ENCODE data around the gene CHD2. TPM values are rescaled to one million over a fixed set of nuclear protein-coding genes. Genes with fewer than 3 reads are reported as not detected.

The CHD2 gene
- polyA plus RNA-seq, 2 of the 4 experiments (the other 2 are of a cell fraction): 29.5 to 68.2 TPM

DNA sequence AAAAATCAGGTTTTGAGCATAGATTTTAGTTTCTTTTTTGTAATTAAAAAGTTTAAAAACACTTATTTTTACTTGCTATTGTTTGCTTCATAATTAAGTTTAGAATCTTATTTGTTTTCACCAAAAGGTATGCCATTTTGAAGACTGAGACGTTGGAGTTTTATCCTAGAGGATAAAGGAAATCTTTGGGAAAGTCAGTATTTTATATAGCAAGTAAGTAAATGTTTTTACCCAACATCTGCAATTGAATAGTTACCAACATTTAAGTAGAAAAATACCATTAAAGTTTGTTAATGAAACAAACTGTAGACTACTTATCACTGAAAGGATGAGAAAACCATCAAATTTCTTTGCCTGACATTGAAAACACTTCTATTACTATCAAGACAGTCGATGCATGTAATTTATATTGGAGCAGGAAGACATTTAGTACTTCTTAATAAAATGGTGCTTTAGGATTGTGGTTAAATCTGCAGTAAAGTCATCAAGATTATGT is 14.0 kb upstream of the CHD2 start:
- H3K27ac ChIP-seq: peak overlapping the region in 1 of 2 experiments; percentile 98; a peak in 1 of 6 replicates
- FAIRE-seq (peak; percentile 36), DNase-seq (ENCODE audit: low read depth in 1 of 2, low spot score in 1 of 2) (no peak), ATAC-seq (no peak)
- CTCF ChIA-PET: interaction anchor here (0.7 to 17.1 kb wide), 6 partner anchors 14 to 1352 kb away, joined by 3 to 168 read pairs (median 4); partner anchors contain the start of gene CHD2
- 2% methylated on average over 2 of the region's 2 CpGs for WGBS (ENCODE audit: missing lambda C conversion rate)
- TF ChIP-seq HOXA7 (CRISPR knock-in tag; IDR thresholded peaks at IDR 0.05) (0 out of 2 replicates have a peak, but pooled peaks have one; percentile 30), SREBF2 (IDR thresholded peaks at IDR 0.05) (no peak)
- H3K9me3 ChIP-seq: no peaks in the 10 kb centered on the region
- peaks cover 46% of the 10 kb centered on the region for H3K4me1 ChIP-seq
- peak overlapping the region; percentile 69 for H3K4me2 ChIP-seq
- POLR2A ChIA-PET: interaction anchor here (0.9 to 10.4 kb wide), 6 partner anchors 14 to 75 kb away, joined by 3 to 374 read pairs (median 149); partner anchors contain the start of gene CHD2
- H3K4me3 ChIP-seq: peak overlapping the region; percentile 85

DNA sequence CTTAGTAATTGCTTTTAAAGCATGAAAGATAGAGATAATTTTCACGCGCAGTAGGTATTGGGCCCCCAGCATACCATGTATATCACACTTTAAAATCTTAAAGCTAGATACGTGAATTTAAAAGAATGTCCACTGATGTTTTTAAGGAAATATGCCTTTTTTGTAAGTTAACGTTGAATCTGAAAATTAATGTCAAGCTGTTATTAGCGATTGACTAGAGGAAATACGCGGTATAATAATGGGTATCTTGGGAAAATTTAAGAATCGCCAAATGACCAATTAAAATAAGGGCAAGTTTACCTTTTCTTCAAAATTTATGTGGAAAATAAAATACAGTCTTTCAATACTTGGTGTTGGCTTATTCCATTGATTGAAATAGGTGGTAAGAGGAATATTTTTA is 13.3 kb upstream of the CHD2 start:
- peak overlapping the region in 1 of 2 experiments; percentile 98; a peak in 4 of 6 replicates for H3K27ac ChIP-seq
- no peak for ATAC-seq
- POLR2A ChIA-PET: interaction anchor here (0.9 to 2.2 kb wide), 4 partner anchors 14 to 75 kb away, joined by 3 to 6 read pairs (median 4); partner anchors contain the start of gene CHD2
- no peak for TF ChIP-seq JUNB (IDR thresholded peaks at IDR 0.05)
- TF ChIP-seq, protein P1, sequence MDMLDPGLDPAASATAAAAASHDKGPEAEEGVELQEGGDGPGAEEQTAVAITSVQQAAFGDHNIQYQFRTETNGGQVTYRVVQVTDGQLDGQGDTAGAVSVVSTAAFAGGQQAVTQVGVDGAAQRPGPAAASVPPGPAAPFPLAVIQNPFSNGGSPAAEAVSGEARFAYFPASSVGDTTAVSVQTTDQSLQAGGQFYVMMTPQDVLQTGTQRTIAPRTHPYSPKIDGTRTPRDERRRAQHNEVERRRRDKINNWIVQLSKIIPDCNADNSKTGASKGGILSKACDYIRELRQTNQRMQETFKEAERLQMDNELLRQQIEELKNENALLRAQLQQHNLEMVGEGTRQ (IDR thresholded peaks at IDR 0.05): no peak
- 0 out of 2 replicates have a peak, but pooled peaks have one; percentile 35 for TF ChIP-seq RARB (CRISPR knock-in tag; IDR thresholded peaks at IDR 0.05)
- TF ChIP-seq EHMT2 (IDR thresholded peaks at IDR 0.05; ENCODE audit: low read depth): no peak
- TF ChIP-seq GATA3 (IDR thresholded peaks at IDR 0.05; ENCODE audit: borderline replicate concordance): no peak
- no peak for TF ChIP-seq HOXB5 (CRISPR knock-in tag; IDR thresholded peaks at IDR 0.05)
- peak; percentile 71; the same call in 1 of the 2 replicates for TF ChIP-seq HOXA7 (CRISPR knock-in tag; IDR thresholded peaks at IDR 0.05)
- no peak for TF ChIP-seq SMC3 (IDR thresholded peaks at IDR 0.05)
- TF ChIP-seq, protein P2, sequence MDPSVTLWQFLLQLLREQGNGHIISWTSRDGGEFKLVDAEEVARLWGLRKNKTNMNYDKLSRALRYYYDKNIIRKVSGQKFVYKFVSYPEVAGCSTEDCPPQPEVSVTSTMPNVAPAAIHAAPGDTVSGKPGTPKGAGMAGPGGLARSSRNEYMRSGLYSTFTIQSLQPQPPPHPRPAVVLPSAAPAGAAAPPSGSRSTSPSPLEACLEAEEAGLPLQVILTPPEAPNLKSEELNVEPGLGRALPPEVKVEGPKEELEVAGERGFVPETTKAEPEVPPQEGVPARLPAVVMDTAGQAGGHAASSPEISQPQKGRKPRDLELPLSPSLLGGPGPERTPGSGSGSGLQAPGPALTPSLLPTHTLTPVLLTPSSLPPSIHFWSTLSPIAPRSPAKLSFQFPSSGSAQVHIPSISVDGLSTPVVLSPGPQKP (IDR thresholded peaks at IDR 0.05; ENCODE audit: low read depth, low read length): no peak
- TF ChIP-seq, protein P3, sequence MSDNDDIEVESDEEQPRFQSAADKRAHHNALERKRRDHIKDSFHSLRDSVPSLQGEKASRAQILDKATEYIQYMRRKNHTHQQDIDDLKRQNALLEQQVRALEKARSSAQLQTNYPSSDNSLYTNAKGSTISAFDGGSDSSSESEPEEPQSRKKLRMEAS (IDR thresholded peaks at IDR 0.05): no peak
- TF ChIP-seq MAFK (IDR thresholded peaks at IDR 0.05; ENCODE audit: partially characterized antibody): no peak
- no peak for TF ChIP-seq JUN (IDR thresholded peaks at IDR 0.05)
- no peak for TF ChIP-seq MYC (IDR thresholded peaks at IDR 0.05; ENCODE audit: borderline replicate concordance, low read length)
- TF ChIP-seq, protein P4, sequence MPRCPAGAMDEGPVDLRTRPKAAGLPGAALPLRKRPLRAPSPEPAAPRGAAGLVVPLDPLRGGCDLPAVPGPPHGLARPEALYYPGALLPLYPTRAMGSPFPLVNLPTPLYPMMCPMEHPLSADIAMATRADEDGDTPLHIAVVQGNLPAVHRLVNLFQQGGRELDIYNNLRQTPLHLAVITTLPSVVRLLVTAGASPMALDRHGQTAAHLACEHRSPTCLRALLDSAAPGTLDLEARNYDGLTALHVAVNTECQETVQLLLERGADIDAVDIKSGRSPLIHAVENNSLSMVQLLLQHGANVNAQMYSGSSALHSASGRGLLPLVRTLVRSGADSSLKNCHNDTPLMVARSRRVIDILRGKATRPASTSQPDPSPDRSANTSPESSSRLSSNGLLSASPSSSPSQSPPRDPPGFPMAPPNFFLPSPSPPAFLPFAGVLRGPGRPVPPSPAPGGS (IDR thresholded peaks at IDR 0.05): no peak
- TF ChIP-seq, protein P5, sequence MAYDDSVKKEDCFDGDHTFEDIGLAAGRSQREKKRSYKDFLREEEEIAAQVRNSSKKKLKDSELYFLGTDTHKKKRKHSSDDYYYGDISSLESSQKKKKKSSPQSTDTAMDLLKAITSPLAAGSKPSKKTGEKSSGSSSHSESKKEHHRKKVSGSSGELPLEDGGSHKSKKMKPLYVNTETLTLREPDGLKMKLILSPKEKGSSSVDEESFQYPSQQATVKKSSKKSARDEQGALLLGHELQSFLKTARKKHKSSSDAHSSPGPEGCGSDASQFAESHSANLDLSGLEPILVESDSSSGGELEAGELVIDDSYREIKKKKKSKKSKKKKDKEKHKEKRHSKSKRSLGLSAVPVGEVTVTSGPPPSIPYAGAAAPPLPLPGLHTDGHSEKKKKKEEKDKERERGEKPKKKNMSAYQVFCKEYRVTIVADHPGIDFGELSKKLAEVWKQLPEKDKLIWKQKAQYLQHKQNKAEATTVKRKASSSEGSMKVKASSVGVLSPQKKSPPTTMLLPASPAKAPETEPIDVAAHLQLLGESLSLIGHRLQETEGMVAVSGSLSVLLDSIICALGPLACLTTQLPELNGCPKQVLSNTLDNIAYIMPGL (CRISPR knock-in tag; IDR thresholded peaks at IDR 0.05; ENCODE audit: borderline replicate concordance): no peak; the same call in 1 of the 2 replicates
- TF ChIP-seq, protein P6, sequence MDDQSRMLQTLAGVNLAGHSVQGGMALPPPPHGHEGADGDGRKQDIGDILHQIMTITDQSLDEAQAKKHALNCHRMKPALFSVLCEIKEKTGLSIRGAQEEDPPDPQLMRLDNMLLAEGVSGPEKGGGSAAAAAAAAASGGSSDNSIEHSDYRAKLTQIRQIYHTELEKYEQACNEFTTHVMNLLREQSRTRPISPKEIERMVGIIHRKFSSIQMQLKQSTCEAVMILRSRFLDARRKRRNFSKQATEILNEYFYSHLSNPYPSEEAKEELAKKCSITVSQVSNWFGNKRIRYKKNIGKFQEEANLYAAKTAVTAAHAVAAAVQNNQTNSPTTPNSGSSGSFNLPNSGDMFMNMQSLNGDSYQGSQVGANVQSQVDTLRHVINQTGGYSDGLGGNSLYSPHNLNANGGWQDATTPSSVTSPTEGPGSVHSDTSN (IDR thresholded peaks at IDR 0.05): no peak
- TF ChIP-seq KDM1A (IDR thresholded peaks at IDR 0.05; ENCODE audit: low read depth): no peak
- TF ChIP-seq POLR2AphosphoS2 (conservative IDR thresholded peaks at IDR 0.05; ENCODE audit: low read length): no peak
- no peak for TF ChIP-seq CEBPB (IDR thresholded peaks at IDR 0.05)
- peak; percentile 37; the same call in 1 of the 2 replicates for TF ChIP-seq FOSB (CRISPR knock-in tag; IDR thresholded peaks at IDR 0.05)
- TF ChIP-seq ESRRA (IDR thresholded peaks at IDR 0.05; ENCODE audit: borderline replicate concordance, low read length): no peak
- TF ChIP-seq, protein P7, sequence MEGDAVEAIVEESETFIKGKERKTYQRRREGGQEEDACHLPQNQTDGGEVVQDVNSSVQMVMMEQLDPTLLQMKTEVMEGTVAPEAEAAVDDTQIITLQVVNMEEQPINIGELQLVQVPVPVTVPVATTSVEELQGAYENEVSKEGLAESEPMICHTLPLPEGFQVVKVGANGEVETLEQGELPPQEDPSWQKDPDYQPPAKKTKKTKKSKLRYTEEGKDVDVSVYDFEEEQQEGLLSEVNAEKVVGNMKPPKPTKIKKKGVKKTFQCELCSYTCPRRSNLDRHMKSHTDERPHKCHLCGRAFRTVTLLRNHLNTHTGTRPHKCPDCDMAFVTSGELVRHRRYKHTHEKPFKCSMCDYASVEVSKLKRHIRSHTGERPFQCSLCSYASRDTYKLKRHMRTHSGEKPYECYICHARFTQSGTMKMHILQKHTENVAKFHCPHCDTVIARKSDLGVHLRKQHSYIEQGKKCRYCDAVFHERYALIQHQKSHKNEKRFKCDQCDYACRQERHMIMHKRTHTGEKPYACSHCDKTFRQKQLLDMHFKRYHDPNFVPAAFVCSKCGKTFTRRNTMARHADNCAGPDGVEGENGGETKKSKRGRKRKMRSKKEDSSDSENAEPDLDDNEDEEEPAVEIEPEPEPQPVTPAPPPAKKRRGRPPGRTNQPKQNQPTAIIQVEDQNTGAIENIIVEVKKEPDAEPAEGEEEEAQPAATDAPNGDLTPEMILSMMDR (IDR thresholded peaks at IDR 0.05): no peak
- TF ChIP-seq PHF8 (IDR thresholded peaks at IDR 0.05; ENCODE audit: borderline replicate concordance, low read depth): no peak
- no peak for TF ChIP-seq TFCP2L1 (CRISPR knock-in tag; IDR thresholded peaks at IDR 0.05)
- peak; percentile 6; the same call in 1 of the 2 replicates for TF ChIP-seq NPAS2 (CRISPR knock-in tag; IDR thresholded peaks at IDR 0.05; ENCODE audit: borderline replicate concordance)
- no peak for TF ChIP-seq NR3C1 (IDR thresholded peaks at IDR 0.05)
- TF ChIP-seq, protein P8, sequence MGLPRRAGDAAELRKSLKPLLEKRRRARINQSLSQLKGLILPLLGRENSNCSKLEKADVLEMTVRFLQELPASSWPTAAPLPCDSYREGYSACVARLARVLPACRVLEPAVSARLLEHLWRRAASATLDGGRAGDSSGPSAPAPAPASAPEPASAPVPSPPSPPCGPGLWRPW (IDR thresholded peaks at IDR 0.05): no peak
- no peak for TF ChIP-seq NFE2L2 (conservative IDR thresholded peaks at IDR 0.05; ENCODE audit: low read length)

More for the DNA sequence above, 13.3 kb upstream of the CHD2 start:
- peaks cover 46% of the 10 kb centered on the region for H3K4me1 ChIP-seq
- H3K4me3 ChIP-seq: peak overlapping the region; percentile 85
- FAIRE-seq (no peak), DNase-seq (ENCODE audit: low read depth in 1 of 2, low spot score in 1 of 2) (no peak)
- CTCF ChIA-PET: interaction anchor here (1.2 to 17.1 kb wide), 3 partner anchors 13 to 78 kb away, joined by 3 to 168 read pairs (median 4); partner anchors contain the start of gene CHD2
- no peaks in the 10 kb centered on the region for H3K9me3 ChIP-seq
- 19% methylated on average over 8 of the region's 8 CpGs for WGBS (ENCODE audit: missing lambda C conversion rate)
- peak overlapping the region; percentile 69 for H3K4me2 ChIP-seq

All from A549 (cell line).